Spleen (tissue), 7 donors: ENCODE results near the gene PHOX2B.

Source experiments
- POLR2A ChIP-seq, 3 donors: fragments of 450-650 bp; IDR thresholded peaks; one replicate each; pipeline ENCODE4 v1.5.1; 2017; ENCODE audit warnings: antibody characterized with exemption in 3 of 3, mild to moderate bottlenecking in 1 of 3
- TF ChIP-seq, protein P1 (sequence below), 11 experiments: fragments of 200-600 bp in 7 of 11; fragments of 450-650 bp in 4 of 11; sonication (generic) in 4 of 11; IDR thresholded peaks in 8 of 11; conservative IDR thresholded peaks in 3 of 11; 1 replicate in 7 of 11; 2 replicates in 4 of 11; pipeline versions ENCODE4 v1.4.0 to v1.8.0; 2016 to 2021; ENCODE audit warnings: antibody characterized with exemption in 11 of 11, inconsistent platforms in 4 of 11, mild to moderate bottlenecking in 1 of 11
- donor health status: DM: no; HTN: no; CAD: no; lungs with moderate emphysema.
- donor health status: DM: no; HTN: no; CAD: no.
- donor health status: DM: no; HTN: no; CAD: no.

DNA sequence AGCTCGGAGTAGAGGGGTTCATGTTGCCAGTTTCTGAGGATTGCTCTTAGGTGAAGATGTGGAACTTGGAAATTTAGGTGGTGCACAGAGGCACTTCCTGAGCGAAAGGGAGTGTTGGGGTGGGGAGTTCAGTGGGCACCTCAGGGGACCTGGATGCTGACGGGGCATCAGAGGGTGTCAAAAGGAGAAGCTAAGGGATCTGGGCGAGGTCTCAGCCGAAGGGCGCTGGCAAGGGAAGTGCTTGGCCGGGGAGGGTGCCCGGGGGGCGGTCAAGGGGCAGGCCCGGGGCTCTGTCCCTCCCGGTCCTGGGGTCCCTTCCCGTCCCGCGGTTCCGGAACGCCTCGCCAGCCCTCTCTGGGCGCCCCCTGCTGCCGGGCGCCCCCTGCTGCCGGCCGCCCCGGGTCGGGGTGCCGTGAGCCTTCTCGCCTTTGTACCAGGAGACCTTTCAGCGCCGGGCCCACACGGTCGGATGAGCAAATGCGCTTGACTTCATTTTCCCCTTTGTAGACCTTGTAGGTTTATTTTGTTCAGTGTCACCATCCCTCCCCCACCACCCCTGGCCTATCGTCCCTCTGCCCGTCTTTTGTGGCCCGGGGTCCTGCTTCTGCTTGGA, 3.0 kb upstream of the PHOX2B start:
- TF ChIP-seq, protein P1, sequence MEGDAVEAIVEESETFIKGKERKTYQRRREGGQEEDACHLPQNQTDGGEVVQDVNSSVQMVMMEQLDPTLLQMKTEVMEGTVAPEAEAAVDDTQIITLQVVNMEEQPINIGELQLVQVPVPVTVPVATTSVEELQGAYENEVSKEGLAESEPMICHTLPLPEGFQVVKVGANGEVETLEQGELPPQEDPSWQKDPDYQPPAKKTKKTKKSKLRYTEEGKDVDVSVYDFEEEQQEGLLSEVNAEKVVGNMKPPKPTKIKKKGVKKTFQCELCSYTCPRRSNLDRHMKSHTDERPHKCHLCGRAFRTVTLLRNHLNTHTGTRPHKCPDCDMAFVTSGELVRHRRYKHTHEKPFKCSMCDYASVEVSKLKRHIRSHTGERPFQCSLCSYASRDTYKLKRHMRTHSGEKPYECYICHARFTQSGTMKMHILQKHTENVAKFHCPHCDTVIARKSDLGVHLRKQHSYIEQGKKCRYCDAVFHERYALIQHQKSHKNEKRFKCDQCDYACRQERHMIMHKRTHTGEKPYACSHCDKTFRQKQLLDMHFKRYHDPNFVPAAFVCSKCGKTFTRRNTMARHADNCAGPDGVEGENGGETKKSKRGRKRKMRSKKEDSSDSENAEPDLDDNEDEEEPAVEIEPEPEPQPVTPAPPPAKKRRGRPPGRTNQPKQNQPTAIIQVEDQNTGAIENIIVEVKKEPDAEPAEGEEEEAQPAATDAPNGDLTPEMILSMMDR (IDR thresholded peaks at IDR 0.05 in 8 of 11, conservative IDR thresholded peaks at IDR 0.05 in 3 of 11), result peak in 1 of 11 experiments; percentile 7
- TF ChIP-seq POLR2A (IDR thresholded peaks at IDR 0.05), result no peak
